ELF-1 (cell line): ENCODE measurements around the gene PRKACB.
"Not testable (repeated sequence)": the region's sequence is repeated elsewhere in the genome, so short reads cannot be mapped to it uniquely, and the experiment has no call there.

ENCODE experiments used
- DNase-seq: peaks from one replicate; pipeline ENCODE4 v3.0.0-alpha.2; 2016; ENCODE audit warnings: low read depth, low spot score

PRKACB gene

GRCh38 chr1:84143796-84144565, at the start of gene PRKACB:
PRKACB (plus strand) TSS chr1:84144271; CDS start chr1:84144362, 91 bp downstream.
- DNase-seq = no peak

DNA sequence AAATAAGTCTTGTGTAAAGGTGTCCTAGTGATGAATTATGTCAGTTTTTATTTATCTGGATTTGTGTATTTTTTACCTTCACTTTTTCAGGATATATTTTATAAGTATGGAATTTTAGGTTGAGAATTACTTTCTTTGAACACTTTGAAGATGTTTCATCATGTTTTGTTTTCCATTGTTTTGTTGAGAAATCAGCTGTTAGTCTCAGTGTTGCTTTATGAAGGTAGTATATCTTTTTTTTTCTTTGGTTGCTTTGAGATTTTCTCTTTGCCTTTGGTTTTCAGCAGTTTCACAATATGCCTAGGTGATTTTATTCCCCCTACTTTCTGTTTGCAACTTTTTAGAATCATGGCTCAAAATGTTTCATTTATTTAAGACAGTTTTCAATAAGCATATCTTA, 48.8 kb upstream of the PRKACB start:
- DNase-seq = no peak

- DNase-seq = no peak
Measured at GRCh38 chr1:84096176-84096575, 47.9 kb upstream of the PRKACB start.

GRCh38 chr1:84101204-84101603, 42.9 kb upstream of the PRKACB start:
- no peak for DNase-seq

DNA sequence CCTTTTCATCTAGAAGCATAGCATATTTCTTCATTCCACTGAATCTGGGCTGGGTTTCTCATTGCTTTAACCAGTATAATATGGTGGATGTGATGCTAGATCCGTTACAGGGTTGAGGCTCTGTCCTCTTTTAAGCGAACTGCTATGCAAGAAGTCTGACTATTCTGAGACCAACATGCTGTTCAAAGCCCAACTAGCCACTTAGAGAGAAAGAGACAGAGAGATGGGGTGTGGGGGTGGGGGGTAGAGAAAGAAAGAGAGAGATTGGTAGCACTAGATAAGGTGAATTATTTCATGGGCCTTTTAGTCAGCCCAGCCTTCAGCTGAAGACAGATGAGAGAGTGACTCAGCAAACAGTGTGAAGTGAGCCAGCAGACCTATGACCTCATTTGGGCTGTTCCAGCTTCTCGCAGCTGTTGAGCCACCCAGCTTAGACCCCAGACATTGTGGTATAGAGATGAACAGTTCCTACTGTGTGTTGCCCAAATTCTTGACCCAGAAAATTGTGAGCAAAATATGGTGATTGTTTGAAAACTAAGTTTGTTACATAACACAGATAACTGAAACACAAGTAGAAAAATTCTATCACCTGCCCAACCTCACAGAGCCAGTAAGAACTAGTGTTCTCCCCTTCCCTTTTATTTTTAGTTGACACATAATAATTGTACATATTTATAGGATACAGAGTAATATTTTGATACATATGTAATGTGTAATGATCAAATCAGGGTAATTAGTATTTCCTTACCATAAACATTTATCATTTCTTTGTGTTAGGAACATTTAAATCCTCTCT, 40.7 kb upstream of the PRKACB start:
- peak; percentile 72 for DNase-seq

- DNase-seq = not testable (repeated sequence)
Measured at GRCh38 chr1:84107538-84107937, 36.5 kb upstream of the PRKACB start.

DNA sequence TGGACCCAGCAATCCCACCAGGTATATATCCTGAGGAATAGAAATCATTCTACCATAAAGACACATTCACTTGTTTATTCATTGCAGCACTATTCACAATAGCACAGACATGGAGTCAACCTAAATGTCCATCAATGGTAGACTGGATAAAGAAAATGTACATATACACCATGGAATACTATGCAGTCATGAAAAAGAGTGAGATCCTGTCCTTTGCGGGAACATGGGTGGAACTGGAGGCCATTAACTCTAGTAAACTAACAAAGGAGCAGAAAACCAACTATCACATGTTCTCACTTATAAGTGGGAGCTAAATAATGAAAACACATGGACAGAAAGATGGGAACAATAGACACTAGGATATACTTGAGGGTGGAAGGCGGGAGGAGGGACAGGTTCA, 36.1 kb upstream of the PRKACB start:
- DNase-seq = no peak

DNA sequence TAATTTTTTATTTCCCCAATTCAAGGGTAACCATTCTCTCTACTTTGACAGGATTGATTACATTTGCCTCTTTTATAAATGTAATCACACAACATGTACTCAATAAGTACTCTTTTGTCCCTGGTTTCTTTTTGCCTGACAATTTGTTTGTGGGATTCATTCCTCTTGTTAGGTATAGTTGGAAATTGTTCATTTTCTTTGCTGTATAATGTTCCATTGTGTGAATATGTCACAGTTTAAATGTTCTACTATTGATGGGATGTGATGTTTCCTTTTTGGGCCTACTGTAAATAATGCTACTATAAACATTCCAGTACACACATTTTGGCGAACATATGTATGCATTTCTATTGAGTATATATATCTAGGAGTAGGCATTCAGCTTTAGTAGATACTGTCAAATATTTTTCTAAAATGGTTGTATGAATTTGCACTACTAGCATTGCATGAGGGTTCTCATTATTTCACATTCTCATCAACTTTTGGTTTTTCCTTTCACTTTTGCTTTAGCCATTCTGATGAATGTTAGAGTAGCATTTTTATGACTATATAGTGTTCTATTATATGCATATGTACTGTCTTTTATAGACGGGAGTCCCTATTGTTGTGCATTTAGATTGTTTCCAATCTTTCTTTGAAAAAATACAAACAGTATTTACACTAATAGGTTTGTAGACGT, 35.0 kb upstream of the PRKACB start:
- no peak for DNase-seq

DNA sequence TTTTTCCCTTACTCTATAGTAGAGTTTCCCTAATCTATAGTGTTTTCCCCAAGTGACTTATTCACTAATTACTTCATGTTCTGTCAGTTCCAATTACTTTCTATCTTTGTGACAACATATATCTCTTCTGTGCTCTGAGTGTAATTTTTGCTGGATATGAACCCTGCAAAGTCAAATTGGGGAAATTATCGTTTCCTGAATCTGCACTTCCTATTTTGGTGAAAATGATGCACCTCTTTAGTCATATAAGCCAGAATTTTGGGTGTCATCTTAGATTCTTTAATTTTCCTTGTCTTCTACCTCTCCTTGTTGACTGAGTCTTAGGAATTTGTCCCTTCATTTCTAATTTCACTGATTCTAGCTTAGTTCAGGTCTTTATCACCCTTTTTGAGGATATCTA, 33.4 kb upstream of the PRKACB start:
- DNase-seq = no peak

GRCh38 chr1:84116558-84116957, 27.5 kb upstream of the PRKACB start:
- DNase-seq = no peak

DNA sequence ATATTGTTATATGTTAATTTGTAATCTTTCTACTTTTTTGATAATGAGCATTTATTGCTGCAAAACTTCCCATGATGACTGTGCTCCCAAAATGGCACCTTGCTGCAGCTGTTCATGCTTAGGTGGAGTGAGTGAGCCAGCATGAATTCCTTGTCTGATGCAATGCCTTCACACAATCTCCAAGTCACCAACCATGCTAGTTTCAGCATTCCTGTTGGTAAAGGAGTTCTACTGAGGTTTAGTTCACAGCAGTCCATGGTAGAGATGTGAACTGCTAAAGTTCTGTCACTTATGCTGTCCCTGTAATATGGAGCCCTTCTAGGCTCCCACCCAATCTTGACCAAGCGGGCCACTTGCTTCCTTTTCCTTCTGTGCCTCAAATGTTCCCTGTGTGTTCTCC, 26.2 kb upstream of the PRKACB start:
- DNase-seq = no peak

GRCh38 chr1:84121360-84121759, 22.7 kb upstream of the PRKACB start:
- no peak for DNase-seq

DNA sequence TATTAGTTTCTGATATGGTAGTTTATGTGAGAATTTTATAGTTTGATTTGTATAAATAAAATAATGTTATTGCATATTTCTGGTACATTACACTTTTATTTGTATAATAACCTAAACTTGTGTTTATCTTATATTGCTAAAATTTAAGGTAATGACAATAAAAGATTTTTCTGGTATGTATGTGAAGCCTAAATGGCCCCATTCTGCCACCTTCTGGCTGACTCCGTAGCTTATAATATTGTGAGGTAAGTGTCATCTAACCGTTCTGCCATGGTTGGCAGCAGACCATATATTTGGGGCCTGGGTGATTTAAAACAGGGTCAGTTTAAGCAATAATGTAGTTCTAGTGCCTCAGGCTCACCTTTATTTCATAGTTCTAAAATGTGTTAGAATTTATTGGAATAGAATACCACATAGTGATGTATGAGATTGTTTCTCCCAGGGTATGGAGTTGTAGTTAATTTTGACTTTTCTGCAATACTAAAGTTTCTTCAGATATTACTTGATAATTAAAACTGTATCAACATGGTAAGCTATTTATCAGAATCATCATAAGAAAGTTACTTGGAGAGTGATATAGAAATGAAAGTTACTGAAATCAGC, 21.2 kb upstream of the PRKACB start:
- no peak for DNase-seq

- DNase-seq = no peak
Measured at GRCh38 chr1:84133479-84133878, 10.6 kb upstream of the PRKACB start.

GRCh38 chr1:84135341-84135740, 8.7 kb upstream of the PRKACB start:
- DNase-seq = no peak

GRCh38 chr1:84141182-84142003, 2.7 kb upstream of the PRKACB start:
- no peak for DNase-seq

DNA sequence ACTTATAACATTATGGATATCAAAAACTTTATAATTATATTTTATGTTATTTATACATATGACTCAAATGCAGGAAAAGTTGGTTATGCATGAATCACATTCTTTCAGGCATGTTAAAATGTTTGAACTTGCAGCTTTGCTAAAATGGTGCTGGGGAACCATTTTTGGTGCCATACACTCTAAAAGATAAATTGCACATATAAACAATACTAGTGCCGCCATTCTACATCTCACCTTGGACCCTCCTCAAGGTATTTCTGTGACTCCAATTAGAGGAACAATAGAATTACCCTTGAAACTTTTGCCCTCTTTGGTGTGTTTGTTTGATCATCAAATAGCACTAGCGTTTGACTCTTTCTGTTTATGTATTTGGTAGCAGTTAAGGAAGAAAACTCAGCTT, 997 bp downstream of the PRKACB start:
- no peak for DNase-seq

DNA sequence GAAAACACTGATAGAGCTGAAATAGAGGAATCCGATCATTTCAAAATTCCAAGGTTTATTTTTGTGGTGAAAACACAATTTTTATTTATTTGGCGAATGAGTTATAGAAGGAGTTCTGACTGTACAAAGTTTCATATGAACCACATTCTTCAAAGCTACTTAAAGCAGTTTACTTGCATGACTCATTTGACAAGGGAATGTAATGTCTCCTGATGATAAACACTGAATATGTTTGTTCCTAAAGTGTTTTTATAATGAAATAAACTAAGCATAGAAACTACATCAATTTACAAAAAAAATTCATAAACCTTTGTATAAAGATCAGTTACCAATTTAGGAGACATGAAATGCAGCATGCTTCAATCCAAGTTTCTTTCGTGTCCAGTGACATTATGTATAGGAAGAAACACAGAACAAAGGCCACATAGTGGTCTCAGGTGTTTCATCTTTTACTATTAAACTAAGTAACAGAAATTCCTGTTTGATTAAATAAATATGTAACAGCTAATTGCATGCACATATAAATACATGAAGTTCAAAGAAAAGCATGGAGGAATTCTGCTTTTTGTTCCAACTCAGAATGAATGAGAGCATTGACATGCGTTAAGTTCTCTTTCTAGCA, 2.5 kb downstream of the PRKACB start:
- DNase-seq = no peak

- DNase-seq = no peak
Measured at GRCh38 chr1:84148758-84149157, 4.7 kb downstream of the PRKACB start.

GRCh38 chr1:84152649-84153056, 8.6 kb downstream of the PRKACB start:
- DNase-seq = no peak

GRCh38 chr1:84155517-84155916, 11.4 kb downstream of the PRKACB start:
- no peak for DNase-seq
